Activated CD8-positive, alpha-beta memory T cell treated with anti-CD3 and anti-CD28 coated beads for 24 hours (primary cell): ENCODE data around the gene DNAH14.

Experiments
- DNase-seq: peaks from one replicate; pipeline ENCODE4 v3.0.0-alpha.2; 2020

DNAH14 gene

GRCh38 chr1:225412803-225413351, 483.4 kb downstream of the DNAH14 start:
- DNase-seq = no peak

- DNase-seq = no peak
Observed at GRCh38 chr1:225413708-225414375, 484.4 kb downstream of the DNAH14 start.

GRCh38 chr1:225415307-225415706, 485.8 kb downstream of the DNAH14 start:
- no peak for DNase-seq

GRCh38 chr1:225415967-225416745, 486.7 kb downstream of the DNAH14 start:
- DNase-seq = no peak

GRCh38 chr1:225418059-225418458, 488.6 kb downstream of the DNAH14 start:
- no peak for DNase-seq

- no peak for DNase-seq
Observed at GRCh38 chr1:225418598-225418997, 489.1 kb downstream of the DNAH14 start.

- DNase-seq = no peak
Observed at GRCh38 chr1:225422031-225422605, 492.6 kb downstream of the DNAH14 start.

GRCh38 chr1:225422795-225423517, 493.5 kb downstream of the DNAH14 start:
- no peak for DNase-seq

GRCh38 chr1:225423518-225423855, 494.0 kb downstream of the DNAH14 start:
- no peak for DNase-seq

GRCh38 chr1:225424562-225425200, 495.2 kb downstream of the DNAH14 start:
- no peak for DNase-seq

- DNase-seq = no peak
Observed at GRCh38 chr1:225425201-225425786, 495.8 kb downstream of the DNAH14 start.

GRCh38 chr1:225426395-225427234, 497.1 kb downstream of the DNAH14 start:
- DNase-seq = peak; percentile 73

GRCh38 chr1:225427235-225428067, 498.0 kb downstream of the DNAH14 start, which contains the start of gene LBR:
TSS of gene LBR (minus strand) at chr1:225428038. CDS start at chr1:225424075, 3,963 bp downstream.
- DNase-seq = no peak

GRCh38 chr1:225428068-225428880, 498.8 kb downstream of the DNAH14 start:
- peak; percentile 94 for DNase-seq

- DNase-seq = no peak
Observed at GRCh38 chr1:225428881-225429455, 499.5 kb downstream of the DNAH14 start.

GRCh38 chr1:225430301-225430700, 500.8 kb downstream of the DNAH14 start:
- no peak for DNase-seq

- DNase-seq = no peak
Observed at GRCh38 chr1:225431081-225431863, 501.8 kb downstream of the DNAH14 start.

- DNase-seq = no peak
Observed at GRCh38 chr1:225434046-225434445, 504.6 kb downstream of the DNAH14 start.
